Middle frontal gyrus (tissue), 1 donor: ENCODE measurements around the gene ABHD1.
A peak's percentile ranks its signal among the peaks of the same experiment; 100 is the strongest.
"Not testable (repeated sequence)": the region's sequence is repeated elsewhere in the genome, so short reads cannot be mapped to it uniquely, and the experiment has no call there.

Experiments used
- DNase-seq: peaks from one replicate; pipeline ENCODE4 v3.0.0-alpha.2; 2015; ENCODE audit warnings: low spot score; ENCODE audit errors: extremely low spot score

ABHD1 gene

DNA sequence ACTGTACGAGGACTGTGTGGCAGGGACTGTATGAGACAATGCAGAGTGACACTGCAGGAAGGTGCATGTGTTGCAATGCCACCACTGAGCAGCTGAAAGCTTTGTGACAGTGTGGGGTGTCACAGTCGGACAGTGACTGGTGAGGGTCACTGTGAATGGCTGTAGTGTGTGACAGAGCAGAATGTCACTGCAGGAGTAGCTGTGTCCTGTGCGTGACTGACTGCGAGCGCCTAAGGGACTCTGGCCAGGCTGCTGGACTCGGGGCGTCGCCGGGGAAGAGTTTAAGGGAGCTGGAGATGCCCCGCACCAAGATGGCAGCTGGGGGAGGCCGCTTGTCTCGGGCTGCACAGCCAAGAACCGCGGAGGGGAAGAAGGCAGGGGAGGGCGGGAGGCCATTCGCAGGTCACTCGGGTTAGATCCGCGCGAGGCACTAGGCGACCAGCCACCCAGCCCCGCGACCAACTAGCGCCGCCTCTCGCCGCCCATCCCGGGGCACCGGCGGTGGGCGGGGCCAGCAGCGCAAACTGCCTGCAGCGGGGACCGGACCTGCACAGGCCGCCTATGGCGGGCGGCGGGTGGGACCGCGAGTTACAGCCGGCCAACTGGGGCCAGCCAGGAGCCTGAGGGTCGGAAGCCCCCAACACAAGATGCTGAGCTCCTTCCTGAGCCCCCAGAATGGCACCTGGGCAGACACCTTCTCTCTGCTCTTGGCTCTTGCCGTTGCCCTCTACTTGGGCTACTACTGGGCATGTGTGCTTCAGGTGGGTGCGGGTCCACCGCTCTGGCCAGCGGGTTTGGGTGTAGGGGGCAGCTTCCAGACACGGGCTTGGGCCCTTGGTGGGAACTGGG, at the start of gene ABHD1:
TSS of gene ABHD1 (plus strand) at position 514 of the 849 bp plus-strand sequence. CDS start at position 648, 134 bp downstream.
- DNase-seq: no peak

DNA sequence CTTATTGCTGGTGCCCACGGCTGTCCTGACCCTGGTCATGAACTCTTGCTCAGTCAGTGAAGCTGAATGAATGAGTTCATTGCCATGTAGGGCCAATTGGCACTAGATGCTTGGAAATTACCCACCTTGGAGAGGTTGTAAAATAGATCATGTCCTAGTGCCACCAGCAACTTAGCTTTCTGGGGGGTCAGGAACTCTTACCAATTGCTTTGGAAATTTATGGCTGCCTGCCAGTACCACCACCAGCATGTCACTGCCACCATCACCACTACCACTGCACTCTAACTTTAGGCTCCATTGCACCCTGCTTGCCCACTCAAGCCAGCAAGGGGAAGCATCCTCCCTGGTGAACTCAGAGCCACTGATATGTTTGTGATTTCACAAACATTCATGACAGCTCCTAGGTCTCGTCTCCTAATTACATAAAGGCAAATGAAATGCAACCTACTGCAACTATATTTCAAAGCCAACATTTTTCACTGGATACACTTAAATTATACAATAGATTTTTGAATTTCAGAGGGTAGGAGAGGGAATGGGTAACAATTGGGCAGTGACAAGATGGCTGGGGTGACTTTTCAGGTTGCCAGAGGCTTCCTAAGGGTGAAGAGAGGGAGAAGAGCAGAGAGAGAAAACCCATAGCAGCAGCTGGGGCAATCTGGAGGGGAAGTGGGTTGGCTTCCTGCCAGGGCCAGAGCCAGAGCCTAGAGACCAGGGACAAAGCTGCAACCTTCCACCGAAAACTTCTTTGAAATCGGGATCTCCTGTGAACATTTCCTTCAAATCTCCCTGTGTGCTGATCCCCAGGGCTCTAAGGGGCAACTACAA, 48.7 kb upstream of the ABHD1 start:
- DNase-seq: no peak

DNA sequence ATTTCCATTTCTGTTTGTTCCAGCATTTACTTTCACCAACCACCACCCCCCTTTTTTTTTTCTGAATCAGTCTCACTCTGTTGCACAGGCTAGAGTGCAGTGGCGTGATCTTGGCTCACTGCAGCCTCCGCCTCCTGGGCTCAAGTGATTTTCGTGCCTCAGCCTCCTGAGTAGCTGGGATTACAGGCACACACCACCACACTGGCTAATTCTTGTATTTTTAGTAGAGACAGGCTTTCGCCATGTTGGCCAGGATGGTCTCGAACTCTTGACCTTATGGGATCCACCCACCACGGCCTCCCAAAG, 48.1 kb upstream of the ABHD1 start:
- DNase-seq: not testable (repeated sequence)

DNA sequence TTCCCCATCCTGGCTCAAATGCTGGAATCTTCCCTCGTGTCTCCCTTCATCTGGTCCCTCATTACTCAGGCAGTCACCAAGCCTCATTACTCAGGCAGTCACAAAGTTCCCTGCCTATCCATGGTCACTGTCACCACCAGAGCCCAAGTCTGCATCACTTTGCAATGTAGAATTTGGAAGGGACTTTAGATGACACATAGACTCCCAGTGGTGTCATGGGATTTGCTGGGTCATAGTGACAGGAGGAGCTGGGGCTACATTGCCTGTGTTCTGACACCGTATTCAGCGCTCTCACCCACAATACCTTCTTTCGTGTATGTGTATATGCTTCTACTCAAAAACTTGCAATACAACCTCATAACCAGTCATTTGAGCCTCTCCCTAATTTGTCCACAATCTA, 47.3 kb upstream of the ABHD1 start:
- DNase-seq: no peak

DNA sequence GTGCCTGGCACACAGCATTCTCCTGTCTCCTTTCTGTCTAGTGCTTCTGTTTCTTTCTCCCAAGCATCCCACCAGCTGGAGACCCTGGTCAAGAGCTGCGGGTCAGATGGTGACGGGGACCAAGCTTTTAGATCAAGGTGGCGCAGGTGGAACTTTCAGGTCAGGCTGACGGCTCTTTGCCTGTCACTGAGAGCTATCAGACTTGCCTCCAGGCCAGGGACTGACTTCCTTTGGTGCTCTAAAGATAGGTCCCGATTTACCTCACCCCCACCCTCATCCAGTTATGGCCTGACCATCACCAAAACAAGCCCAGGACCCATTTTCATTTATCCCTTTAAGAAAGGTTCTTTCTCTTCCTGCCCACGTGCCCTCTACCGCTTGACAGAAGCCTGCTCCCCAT, 46.4 kb upstream of the ABHD1 start:
- DNase-seq: no peak

DNA sequence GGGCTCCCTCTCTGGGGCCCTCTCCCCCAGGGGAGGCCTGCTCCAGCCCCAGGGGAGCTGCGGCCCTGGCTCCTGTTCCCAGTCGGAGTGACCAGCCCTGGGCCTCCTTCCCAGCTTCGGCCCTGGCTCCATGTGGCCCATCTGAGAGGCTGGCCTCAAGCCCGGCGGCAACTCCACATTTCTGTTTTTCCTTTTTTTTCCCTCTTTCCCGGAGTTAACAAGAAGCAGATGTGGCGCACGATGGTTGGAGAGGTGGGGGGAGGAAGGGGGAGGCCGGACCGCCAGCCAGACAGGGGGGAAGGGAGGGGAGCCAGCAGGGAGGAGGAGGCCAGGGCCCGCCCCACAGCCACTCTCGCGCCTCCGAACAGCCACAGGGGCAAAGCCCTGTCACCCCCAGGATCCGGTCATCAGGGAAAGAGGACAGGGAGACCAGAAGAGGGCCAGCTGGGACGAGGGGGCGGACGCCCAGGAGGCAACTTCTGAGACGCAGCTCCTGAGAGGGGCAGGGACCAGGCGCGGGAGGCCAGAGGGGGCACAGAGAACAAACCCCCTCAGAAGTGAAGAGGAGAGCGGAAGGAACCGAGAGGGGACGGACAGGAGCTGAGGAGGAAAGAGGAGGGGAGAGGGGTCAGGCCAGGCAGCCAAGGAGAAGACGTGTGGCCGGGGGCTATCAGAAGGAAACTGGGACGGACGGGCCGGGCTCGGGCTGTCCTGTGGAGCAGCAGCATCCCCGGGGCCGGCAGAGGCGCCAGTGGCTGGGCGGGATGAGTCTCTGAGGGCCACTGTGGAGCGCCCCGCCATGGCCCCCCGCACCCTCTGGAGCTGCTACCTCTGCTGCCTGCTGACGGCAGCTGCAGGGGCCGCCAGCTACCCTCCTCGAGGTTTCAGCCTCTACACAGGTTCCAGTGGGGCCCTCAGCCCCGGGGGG, 45.1 kb upstream of the ABHD1 start, which contains the start of gene EMILIN1:
TSS of gene EMILIN1 (plus strand) at position 349 of the 928 bp plus-strand sequence. CDS start at position 800, 451 bp downstream.
- DNase-seq: no peak

DNA sequence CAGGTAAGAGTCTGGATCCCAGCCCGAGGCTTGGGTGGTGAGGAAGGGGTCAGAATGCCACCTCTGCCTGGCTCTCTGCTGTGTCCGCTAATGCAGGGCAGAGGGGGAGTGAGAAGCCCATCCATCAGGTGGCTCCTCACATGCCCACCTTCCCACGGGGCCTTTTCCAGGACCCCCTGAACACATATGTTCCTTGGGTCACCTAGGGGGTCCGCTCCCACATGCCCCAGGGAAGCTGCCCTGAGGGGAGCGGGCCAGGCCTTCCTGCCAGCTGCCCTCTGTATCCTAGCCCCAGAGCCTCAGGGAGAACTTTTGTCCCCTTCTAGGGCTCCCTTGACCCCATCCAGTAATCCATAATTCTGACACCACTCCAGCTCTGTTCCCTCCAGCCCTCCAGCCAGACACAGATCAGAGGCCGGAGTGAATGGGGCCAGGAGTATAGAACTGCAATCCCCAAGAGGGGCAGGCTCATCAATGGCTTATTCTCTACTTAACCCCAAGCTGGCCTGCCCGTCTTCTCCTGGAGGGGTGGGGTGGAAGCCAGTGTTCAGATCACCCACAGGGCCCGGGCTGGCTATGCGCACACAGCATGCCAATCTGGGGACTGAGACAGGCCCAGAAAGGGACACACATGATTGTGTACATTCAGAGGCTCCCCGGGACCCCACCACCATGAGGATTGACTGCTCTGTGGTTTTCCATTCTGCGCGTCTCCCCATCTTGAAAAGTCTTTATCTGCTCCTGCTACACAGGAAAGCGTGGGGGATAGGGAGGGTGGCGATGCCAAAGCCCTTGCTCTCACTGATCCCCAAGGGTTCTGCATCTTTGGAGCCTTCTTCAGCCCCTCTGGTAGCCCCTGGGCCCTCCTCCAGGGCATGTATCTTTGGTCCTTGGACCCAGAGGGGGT, 44.1 kb upstream of the ABHD1 start:
- no peak for DNase-seq

DNA sequence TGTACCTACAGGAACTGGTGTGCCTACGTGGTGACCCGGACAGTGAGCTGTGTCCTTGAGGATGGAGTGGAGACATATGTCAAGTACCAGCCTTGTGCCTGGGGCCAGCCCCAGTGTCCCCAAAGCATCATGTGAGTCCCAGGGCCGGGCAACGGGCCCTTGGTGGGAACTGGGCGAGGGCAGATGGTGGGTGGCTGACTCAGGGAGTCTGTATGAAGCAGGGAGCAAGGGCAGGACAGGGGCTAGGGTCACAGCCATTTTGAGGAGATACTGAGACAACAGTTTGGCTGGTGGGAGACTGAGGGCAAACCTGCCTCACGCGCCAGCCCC, 43.5 kb upstream of the ABHD1 start:
- DNase-seq: no peak

DNA sequence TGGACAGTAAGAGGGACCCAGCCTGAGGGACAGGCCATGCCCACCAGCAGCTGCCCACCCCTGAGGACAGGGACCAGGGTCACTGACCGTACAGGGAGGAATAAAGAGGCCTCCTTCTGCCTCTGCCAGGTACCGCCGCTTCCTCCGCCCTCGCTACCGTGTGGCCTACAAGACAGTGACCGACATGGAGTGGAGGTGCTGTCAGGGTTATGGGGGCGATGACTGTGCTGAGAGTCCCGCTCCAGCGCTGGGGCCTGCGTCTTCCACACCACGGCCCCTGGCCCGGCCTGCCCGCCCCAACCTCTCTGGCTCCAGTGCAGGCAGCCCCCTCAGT, 43.0 kb upstream of the ABHD1 start:
- no peak for DNase-seq

DNA sequence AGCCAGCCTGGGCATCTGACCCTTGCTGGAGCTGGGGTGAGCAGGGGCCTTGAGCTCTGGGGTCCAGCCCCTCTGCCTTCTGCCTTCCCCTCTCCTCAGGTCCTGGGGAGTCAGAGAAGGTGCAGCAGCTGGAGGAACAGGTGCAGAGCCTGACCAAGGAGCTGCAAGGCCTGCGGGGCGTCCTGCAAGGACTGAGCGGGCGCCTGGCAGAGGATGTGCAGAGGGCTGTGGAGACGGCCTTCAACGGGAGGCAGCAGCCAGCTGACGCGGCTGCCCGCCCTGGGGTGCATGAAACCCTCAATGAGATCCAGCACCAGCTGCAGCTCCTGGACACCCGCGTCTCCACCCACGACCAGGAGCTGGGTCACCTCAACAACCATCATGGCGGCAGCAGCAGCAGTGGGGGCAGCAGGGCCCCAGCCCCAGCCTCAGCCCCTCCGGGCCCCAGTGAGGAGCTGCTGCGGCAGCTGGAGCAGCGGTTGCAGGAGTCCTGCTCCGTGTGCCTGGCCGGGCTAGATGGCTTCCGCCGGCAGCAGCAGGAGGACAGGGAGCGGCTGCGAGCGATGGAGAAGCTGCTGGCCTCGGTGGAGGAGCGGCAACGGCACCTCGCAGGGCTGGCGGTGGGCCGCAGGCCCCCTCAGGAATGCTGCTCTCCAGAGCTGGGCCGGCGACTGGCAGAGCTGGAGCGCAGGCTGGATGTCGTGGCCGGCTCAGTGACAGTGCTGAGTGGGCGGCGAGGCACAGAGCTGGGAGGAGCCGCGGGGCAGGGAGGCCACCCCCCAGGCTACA, 41.4 kb upstream of the ABHD1 start:
- DNase-seq: no peak

DNA sequence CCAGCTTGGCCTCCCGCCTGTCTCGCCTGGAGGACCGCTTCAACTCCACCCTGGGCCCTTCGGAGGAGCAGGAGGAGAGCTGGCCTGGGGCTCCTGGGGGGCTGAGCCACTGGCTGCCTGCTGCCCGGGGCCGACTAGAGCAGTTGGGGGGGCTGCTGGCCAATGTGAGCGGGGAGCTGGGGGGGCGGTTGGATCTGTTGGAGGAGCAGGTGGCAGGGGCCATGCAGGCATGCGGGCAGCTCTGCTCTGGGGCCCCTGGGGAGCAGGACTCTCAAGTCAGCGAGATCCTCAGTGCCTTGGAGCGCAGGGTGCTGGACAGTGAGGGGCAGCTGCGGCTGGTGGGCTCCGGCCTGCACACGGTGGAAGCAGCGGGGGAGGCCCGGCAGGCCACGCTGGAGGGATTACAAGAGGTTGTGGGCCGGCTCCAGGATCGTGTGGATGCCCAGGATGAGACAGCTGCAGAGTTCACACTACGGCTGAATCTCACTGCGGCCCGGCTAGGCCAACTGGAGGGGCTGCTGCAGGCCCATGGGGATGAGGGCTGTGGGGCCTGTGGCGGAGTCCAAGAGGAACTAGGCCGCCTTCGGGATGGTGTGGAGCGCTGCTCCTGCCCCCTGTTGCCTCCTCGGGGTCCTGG, 40.7 kb upstream of the ABHD1 start:
- DNase-seq: no peak

DNA sequence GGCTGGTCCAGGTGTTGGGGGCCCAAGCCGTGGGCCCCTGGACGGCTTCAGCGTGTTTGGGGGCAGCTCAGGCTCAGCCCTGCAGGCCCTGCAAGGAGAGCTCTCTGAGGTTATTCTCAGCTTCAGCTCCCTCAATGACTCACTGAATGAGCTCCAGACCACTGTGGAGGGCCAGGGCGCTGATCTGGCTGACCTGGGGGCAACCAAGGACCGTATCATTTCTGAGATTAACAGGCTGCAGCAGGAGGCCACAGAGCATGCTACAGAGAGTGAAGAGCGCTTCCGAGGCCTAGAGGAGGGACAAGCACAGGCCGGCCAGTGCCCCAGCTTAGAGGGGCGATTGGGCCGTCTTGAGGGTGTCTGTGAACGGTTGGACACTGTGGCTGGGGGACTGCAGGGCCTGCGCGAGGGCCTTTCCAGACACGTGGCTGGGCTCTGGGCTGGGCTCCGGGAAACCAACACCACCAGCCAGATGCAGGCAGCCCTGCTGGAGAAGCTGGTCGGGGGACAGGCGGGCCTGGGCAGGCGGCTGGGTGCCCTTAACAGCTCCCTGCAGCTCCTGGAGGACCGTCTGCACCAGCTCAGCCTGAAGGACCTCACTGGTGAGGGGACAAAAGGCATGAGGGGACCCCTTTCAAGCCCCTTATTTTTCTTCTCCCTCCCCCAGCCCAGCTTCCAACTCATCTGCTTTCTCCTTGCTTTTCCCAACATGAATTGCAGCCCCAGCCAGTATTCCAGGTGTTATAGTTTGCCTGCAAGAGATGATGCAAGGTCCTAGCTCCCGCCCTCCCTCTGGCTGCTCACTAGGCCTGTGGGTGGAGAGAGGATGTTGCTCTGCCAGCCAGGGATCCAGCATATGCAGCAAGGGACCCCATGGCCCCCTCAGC, 40.0 kb upstream of the ABHD1 start:
- DNase-seq: no peak

DNA sequence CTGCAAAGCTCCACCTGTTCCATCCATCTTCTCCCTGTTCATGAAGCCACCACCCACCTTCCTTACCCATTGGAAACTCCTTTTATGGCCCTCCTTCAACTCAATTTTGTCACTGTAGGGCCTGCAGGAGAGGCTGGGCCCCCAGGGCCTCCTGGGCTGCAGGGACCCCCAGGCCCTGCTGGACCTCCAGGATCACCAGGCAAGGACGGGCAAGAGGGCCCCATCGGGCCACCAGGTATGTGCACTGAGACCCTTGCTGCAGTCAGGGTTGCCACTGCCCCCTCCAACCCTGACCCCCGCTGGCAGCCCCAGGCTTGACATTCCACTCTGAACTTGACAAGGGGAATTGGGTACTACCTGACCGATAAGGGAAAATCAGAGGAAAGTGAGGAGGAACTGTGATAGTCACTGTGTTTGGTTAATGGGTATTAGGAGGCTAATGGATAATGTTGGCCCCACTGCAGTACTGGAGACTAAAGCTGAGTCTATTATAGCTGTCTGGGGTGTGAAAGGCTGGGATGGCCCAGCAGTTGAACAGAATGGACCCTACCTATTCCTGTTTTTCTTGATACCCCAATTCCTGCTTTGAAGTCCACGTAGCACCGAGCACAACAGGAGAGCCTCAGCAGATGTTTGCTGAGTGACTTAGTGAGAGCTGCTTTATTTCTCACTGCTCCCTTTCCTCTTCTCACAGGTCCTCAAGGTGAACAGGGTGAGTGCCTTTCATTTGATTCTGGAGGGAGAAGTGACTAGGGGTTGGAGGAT, 39.1 kb upstream of the ABHD1 start:
- DNase-seq: no peak

DNA sequence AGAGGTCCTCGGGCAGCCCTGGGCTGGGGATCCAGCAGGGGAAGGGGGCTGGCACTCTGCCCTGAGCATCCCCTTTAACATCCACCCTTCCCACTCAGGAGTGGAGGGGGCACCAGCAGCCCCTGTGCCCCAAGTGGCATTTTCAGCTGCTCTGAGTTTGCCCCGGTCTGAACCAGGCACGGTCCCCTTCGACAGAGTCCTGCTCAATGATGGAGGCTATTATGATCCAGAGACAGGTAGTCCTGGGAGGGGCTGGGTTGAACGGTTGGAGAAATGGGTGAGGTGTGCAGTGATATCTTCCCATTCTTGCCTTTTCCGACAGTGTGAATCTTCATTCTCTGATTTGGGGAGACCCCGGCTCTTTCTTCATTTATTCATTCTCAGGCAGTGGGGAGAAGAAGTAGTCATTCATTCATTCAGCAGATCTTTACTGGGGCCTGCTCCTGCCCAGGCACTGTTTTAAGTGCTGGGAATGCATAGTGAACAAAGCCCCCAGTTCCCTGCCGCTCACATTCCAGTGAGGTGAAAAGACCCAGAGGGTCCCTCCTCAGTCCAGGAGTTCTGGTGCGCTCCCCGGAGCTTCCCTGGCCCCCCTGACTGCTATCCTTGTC, 38.4 kb upstream of the ABHD1 start:
- DNase-seq: no peak

DNA sequence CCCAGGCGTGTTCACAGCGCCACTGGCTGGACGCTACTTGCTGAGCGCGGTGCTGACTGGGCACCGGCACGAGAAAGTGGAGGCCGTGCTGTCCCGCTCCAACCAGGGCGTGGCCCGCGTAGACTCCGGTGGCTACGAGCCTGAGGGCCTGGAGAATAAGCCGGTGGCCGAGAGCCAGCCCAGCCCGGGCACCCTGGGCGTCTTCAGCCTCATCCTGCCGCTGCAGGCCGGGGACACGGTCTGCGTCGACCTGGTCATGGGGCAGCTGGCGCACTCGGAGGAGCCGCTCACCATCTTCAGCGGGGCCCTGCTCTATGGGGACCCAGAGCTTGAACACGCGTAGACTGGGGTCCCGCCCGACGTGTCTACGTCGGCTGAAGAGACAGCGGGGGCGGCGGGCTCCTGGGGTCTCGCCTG, 37.9 kb upstream of the ABHD1 start:
- peak; percentile 43 for DNase-seq

DNA sequence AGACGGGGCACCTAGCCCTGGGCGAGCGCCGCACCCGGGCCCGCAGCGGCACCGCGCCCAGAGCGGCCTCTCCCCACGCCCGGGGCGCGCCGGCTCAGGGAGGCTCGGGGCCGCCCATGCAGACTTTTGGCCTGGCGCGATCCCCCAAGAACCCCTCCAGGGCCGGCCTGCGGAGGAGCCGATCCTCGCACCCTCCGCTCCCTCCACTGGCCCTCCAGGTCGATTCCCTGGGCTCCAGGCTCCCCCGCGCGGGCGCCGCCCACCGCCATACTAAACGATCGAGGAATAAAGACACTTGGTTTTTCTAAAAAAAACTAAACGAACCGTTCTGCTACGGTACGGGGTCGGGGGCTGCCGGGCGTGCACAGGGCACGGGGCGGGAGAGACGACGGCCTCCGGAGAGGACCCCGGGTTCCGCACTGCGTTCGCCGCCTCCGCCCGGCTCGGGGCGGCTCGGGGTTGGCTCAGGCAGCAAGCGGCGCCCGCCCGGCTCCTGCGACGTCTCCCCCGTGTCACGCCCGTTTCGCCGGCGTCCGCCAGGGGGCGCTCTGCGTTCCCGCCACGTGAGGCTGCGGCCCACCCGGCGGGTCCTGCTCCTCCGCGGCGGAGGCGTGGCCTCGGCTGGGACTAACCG, 37.4 kb upstream of the ABHD1 start:
- peak; percentile 90 for DNase-seq
